HG03175 (cell line): Measurements from ENCODE around the gene CCDC170.
"Not testable (repeated sequence)": the region's sequence is repeated elsewhere in the genome, so short reads cannot be mapped to it uniquely, and the experiment has no call there.

ENCODE experiments used
- ATAC-seq: cut with Tn5 transposase; IDR thresholded peaks from one replicate; pipeline ENCODE4 v1.9.1; 2021; ENCODE audit warnings: mild to moderate bottlenecking, moderate library complexity; ENCODE audit not compliant: unreplicated experiment

CCDC170 gene

GRCh38 chr6:151494235-151494935 lies 568 bp downstream of the CCDC170 start:
- ATAC-seq, result no peak

- no peak for ATAC-seq
Observed at GRCh38 chr6:151494936-151495320, 1.1 kb downstream of the CCDC170 start.

- ATAC-seq, result no peak
Observed at GRCh38 chr6:151495380-151495779, 1.6 kb downstream of the CCDC170 start.

- ATAC-seq, result peak; percentile 31
Observed at GRCh38 chr6:151497905-151498304, 4.1 kb downstream of the CCDC170 start.

GRCh38 chr6:151498327-151498726 lies 4.5 kb downstream of the CCDC170 start:
- ATAC-seq, result peak; percentile 76

- no peak for ATAC-seq
Observed at GRCh38 chr6:151499551-151499950, 5.7 kb downstream of the CCDC170 start.

- ATAC-seq, result no peak
Observed at GRCh38 chr6:151501511-151502136, 7.8 kb downstream of the CCDC170 start.

- no peak for ATAC-seq
Observed at GRCh38 chr6:151502499-151502898, 8.7 kb downstream of the CCDC170 start.

- ATAC-seq, result no peak
Observed at GRCh38 chr6:151506761-151507160, 12.9 kb downstream of the CCDC170 start.

- no peak for ATAC-seq
Observed at GRCh38 chr6:151509048-151509447, 15.2 kb downstream of the CCDC170 start.

GRCh38 chr6:151512481-151512880 lies 18.7 kb downstream of the CCDC170 start:
- no peak for ATAC-seq

- ATAC-seq, result no peak
Observed at GRCh38 chr6:151514000-151514730, 20.3 kb downstream of the CCDC170 start.

- not testable (repeated sequence) for ATAC-seq
Observed at GRCh38 chr6:151518992-151519391, 25.2 kb downstream of the CCDC170 start.

- no peak for ATAC-seq
Observed at GRCh38 chr6:151523034-151523433, 29.2 kb downstream of the CCDC170 start.

GRCh38 chr6:151524059-151524458 lies 30.2 kb downstream of the CCDC170 start:
- ATAC-seq, result no peak

GRCh38 chr6:151534576-151534975 lies 40.8 kb downstream of the CCDC170 start:
- ATAC-seq, result no peak

- no peak for ATAC-seq
Observed at GRCh38 chr6:151535476-151536187, 41.8 kb downstream of the CCDC170 start.

- ATAC-seq, result no peak
Observed at GRCh38 chr6:151536188-151536479, 42.3 kb downstream of the CCDC170 start.

GRCh38 chr6:151537556-151537955 lies 43.7 kb downstream of the CCDC170 start:
- ATAC-seq, result no peak

- ATAC-seq, result no peak
Observed at GRCh38 chr6:151539506-151540268, 45.9 kb downstream of the CCDC170 start.

GRCh38 chr6:151544453-151544852 lies 50.6 kb downstream of the CCDC170 start:
- ATAC-seq, result no peak
